HG03139 (cell line): ENCODE data around the gene KLK5.

Experiments
- ATAC-seq: cut with Tn5 transposase; IDR thresholded peaks from one replicate; pipeline ENCODE4 v1.9.1; 2021; ENCODE audit not compliant: unreplicated experiment

Gene KLK5

DNA sequence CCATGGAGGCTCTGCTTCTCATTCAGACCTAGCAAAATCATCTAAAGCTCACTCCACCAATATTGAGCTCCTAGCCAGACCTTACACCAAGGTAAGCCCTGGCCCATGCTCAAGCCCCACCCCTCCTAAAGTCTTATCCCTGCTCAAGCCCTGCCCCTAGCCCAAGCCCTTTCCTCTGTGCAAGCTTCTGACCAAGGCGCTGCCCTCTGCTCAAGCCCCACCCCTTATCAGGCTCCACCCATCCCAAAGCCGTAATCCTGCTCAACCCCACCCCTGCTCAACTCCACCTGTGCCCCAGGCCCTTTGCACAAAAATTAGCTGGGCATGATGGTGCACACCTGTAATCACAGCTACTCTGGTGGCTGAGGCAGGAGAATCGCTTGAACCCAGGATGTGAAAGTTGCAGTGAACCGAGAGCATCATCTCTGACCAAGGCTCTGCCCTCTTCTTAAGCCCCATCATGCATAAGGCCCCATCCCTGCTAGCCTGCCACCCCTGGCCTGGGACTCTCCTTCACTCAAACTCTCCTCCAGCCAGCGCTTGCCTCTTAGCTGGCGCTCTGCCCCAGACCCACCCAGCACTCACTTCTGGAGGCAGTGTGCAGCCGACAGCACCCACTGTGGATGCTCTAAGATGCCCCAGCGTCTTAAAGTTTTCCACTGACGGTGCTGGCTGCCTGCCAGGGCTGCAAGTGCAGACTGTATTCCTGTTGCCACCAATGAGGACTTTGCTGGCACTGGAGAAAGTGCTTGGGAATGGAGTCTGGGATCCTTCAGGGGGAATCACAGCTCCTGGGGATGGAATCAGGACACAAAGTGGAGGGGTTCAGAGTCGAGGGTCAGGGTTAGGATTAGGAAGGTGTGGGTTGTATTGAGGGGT lies 58.1 kb downstream of the KLK5 start:
- ATAC-seq, result no peak
